OCI-LY1 (cell line): ENCODE data around the gene WNT2.
"Not testable (repeated sequence)": the region's sequence is repeated elsewhere in the genome, so short reads cannot be mapped to it uniquely, and the experiment has no call there.

Experiments used
- EZH2 ChIP-seq: fragments of 200-600 bp; sonication (generic), shearing (Covaris generic); IDR thresholded peaks from 2 replicates; pipeline ENCODE4 v1.8.0; 2017; ENCODE audit warnings: borderline replicate concordance, mixed run types, mild to moderate bottlenecking, antibody characterized with exemption, low read length, moderate library complexity, mixed read lengths
- TF ChIP-seq, protein P1 (sequence below): fragments of 200-600 bp; sonication (generic), shearing (Covaris generic); IDR thresholded peaks from 2 replicates; pipeline ENCODE4 v1.5.1; 2017; ENCODE audit warnings: mild to moderate bottlenecking, antibody characterized with exemption, low read length, moderate library complexity, mixed read lengths

DNA sequence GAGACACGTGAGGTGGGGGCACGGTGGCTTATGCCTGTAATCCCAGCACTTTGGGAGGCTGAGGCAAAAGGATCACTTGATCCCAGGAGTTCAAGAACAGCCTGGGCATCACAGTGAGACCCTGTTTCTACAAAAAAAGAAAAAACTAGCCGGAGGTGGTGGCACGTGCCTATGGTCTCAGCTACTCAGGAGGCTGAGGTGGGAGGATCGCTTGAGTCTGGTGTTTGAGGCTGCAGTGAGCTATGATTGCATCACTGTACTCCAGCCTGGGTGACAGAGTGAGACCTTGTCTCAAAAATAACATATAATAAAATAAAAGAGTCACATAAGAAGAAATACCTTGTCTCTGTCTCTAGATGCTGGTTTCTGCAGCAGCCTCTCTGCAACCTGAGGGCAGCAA is 22.4 kb downstream of the WNT2 start:
- TF ChIP-seq, protein P1, sequence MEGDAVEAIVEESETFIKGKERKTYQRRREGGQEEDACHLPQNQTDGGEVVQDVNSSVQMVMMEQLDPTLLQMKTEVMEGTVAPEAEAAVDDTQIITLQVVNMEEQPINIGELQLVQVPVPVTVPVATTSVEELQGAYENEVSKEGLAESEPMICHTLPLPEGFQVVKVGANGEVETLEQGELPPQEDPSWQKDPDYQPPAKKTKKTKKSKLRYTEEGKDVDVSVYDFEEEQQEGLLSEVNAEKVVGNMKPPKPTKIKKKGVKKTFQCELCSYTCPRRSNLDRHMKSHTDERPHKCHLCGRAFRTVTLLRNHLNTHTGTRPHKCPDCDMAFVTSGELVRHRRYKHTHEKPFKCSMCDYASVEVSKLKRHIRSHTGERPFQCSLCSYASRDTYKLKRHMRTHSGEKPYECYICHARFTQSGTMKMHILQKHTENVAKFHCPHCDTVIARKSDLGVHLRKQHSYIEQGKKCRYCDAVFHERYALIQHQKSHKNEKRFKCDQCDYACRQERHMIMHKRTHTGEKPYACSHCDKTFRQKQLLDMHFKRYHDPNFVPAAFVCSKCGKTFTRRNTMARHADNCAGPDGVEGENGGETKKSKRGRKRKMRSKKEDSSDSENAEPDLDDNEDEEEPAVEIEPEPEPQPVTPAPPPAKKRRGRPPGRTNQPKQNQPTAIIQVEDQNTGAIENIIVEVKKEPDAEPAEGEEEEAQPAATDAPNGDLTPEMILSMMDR, result not testable (repeated sequence)
- TF ChIP-seq EZH2, result not testable (repeated sequence)
